Prostate gland (tissue), 2 donors: ENCODE measurements around the gene PRLHR. TPM values are rescaled to one million over a fixed set of nuclear protein-coding genes. Genes with fewer than 3 reads are reported as not detected.

Experiments
- DNase-seq: peaks from one replicate; pipeline ENCODE4 v3.0.0-alpha.2; 2019; ENCODE audit warnings: low spot score
- H3K27ac ChIP-seq, 2 donors: fragments of 200-600 bp; sonication (generic); 2 replicates each; pipeline ENCODE4 v1.5.1; 2017 to 2019
- H3K27me3 ChIP-seq: fragments of 200-600 bp; sonication (generic); replicated peaks from 2 replicates; pipeline ENCODE4 v1.5.1; 2019; ENCODE audit not compliant: insufficient read depth
- H3K36me3 ChIP-seq, 2 donors: fragments of 200-600 bp; sonication (generic); 1 replicate in 1 of 2; 2 replicates in 1 of 2; pipeline versions ENCODE4 v1.5.1 to v1.8.1; 2017 to 2019
- H3K4me1 ChIP-seq: fragments of 200-600 bp; sonication (generic); replicated peaks from 2 replicates; pipeline ENCODE4 v1.5.1; 2019
- H3K4me3 ChIP-seq, 2 donors: fragments of 200-600 bp; sonication (generic); 2 replicates each; pipeline ENCODE4 v1.5.1; 2017 to 2019
- H3K9me3 ChIP-seq: fragments of 200-600 bp; sonication (generic); 2 replicates; pipeline ENCODE4 v1.5.1; 2017
- CTCF ChIP-seq, 4 experiments: fragments of 200-600 bp in 2 of 4; fragments of 450-650 bp in 2 of 4; sonication (generic) in 2 of 4; IDR thresholded peaks; 1 replicate in 3 of 4; 2 replicates in 1 of 4; pipeline ENCODE4 v1.5.1; 2016 to 2019; ENCODE audit warnings: antibody characterized with exemption in 4 of 4, mild to moderate bottlenecking in 2 of 4, moderate library complexity in 2 of 4
- POLR2A ChIP-seq: fragments of 450-650 bp; IDR thresholded peaks from one replicate; pipeline ENCODE4 v1.6.1; 2016; ENCODE audit warnings: antibody characterized with exemption, mild to moderate bottlenecking
- POLR2AphosphoS5 ChIP-seq: sonication (generic); formaldehyde crosslinking; IDR thresholded peaks from one replicate; pipeline ENCODE4 v1.6.1; 2017; ENCODE audit warnings: antibody characterized with exemption
- WGBS: methylation state at CpG from one replicate; pipeline ENCODE4 v1.1.5; 2018; 5-methylcytosine and 5-hydroxymethylcytosine counted together
- intact Hi-C: fragments of 100-400 bp; cut with DNase I; formaldehyde crosslinking; loops from one replicate; pipeline ENCODE4 v1.14.2; 2022
- total RNA-seq, 2 donors: library from RNA; depleted of rRNA; stranded (reverse); fragments of >200 nt; gene quantifications; one replicate each; pipeline ENCODE4 v1.1.0, GENCODE V29; 2016

The PRLHR gene
- total RNA-seq, 2 donors from 2014 or later = not detected

GRCh38 chr10:118585234-118585633 lies 10.2 kb downstream of the PRLHR start:
- Histone ChIP-seq H3K9me3 (no peaks in the 10 kb centered on the region), H3K4me3 (no peak overlapping the region), H3K27ac (no peak overlapping the region), H3K27me3 (no peaks in the 10 kb centered on the region), H3K36me3 (no peaks in the 10 kb centered on the region), H3K4me1 (no peaks in the 10 kb centered on the region)
- intact Hi-C loops = no loop called here
- TF ChIP-seq POLR2A = no peak
- TF ChIP-seq POLR2AphosphoS5 = no peak
- no peak for TF ChIP-seq CTCF (IDR thresholded peaks at IDR 0.05)
- DNase-seq = no peak
- WGBS = 87% methylated on average over 5 of the region's 5 CpGs

GRCh38 chr10:118584181-118584954 lies 11.1 kb downstream of the PRLHR start:
- intact Hi-C loops = no loop called here
- 70% methylated on average over 6 of the region's 6 CpGs for WGBS

GRCh38 chr10:118583611-118584010 lies 11.8 kb downstream of the PRLHR start:
- intact Hi-C loops = no loop called here
- WGBS = 96% methylated on average over 5 of the region's 5 CpGs

More at GRCh38 chr10:118584181-118584954, 11.1 kb downstream of the PRLHR start:
- H3K27ac ChIP-seq = no peak overlapping the region
- DNase-seq = no peak
- TF ChIP-seq POLR2A (no peak), POLR2AphosphoS5 (no peak), CTCF (IDR thresholded peaks at IDR 0.05) (no peak)
- no peaks in the 10 kb centered on the region for H3K27me3 ChIP-seq
- no peaks in the 10 kb centered on the region for H3K4me1 ChIP-seq
- no peaks in the 10 kb centered on the region for H3K36me3 ChIP-seq
- no peaks in the 10 kb centered on the region for H3K9me3 ChIP-seq
- no peak overlapping the region for H3K4me3 ChIP-seq

GRCh38 chr10:118582511-118582910 lies 12.9 kb downstream of the PRLHR start:
- Histone ChIP-seq H3K4me1 (no peaks in the 10 kb centered on the region), H3K27me3 (no peaks in the 10 kb centered on the region), H3K4me3 (no peak overlapping the region), H3K36me3 (no peaks in the 10 kb centered on the region), H3K9me3 (no peaks in the 10 kb centered on the region), H3K27ac (no peak overlapping the region)
- WGBS = 99% methylated on average over 3 of the region's 3 CpGs
- intact Hi-C loops = no loop called here
- no peak for TF ChIP-seq POLR2A
- no peak for TF ChIP-seq CTCF (IDR thresholded peaks at IDR 0.05)
- TF ChIP-seq POLR2AphosphoS5 = no peak
- no peak for DNase-seq

More at GRCh38 chr10:118583611-118584010, 11.8 kb downstream of the PRLHR start:
- H3K36me3 ChIP-seq = no peaks in the 10 kb centered on the region
- no peak for TF ChIP-seq POLR2AphosphoS5
- TF ChIP-seq POLR2A = no peak
- no peak for TF ChIP-seq CTCF (IDR thresholded peaks at IDR 0.05)
- DNase-seq = no peak
- H3K4me1 ChIP-seq = no peaks in the 10 kb centered on the region
- no peaks in the 10 kb centered on the region for H3K9me3 ChIP-seq
- no peak overlapping the region for H3K27ac ChIP-seq
- no peak overlapping the region for H3K4me3 ChIP-seq
- H3K27me3 ChIP-seq = no peaks in the 10 kb centered on the region

GRCh38 chr10:118581340-118581739 lies 14.1 kb downstream of the PRLHR start:
- intact Hi-C loops = no loop called here
- 37% methylated on average over 4 of the region's 4 CpGs for WGBS
- no peak overlapping the region for H3K4me3 ChIP-seq
- H3K36me3 ChIP-seq = no peaks in the 10 kb centered on the region
- no peaks in the 10 kb centered on the region for H3K27me3 ChIP-seq
- H3K9me3 ChIP-seq = no peaks in the 10 kb centered on the region
- DNase-seq = no peak
- no peak overlapping the region for H3K27ac ChIP-seq
- no peaks in the 10 kb centered on the region for H3K4me1 ChIP-seq
- TF ChIP-seq CTCF (IDR thresholded peaks at IDR 0.05) = no peak
- no peak for TF ChIP-seq POLR2A
- TF ChIP-seq POLR2AphosphoS5 = peak; percentile 27
